Non-pigmented ciliary epithelial cell (primary cell): ENCODE measurements around the gene PGPEP1.
A peak's percentile ranks its signal among the peaks of the same experiment; 100 is the strongest.

Source experiments
- DNase-seq: peaks from one replicate; pipeline ENCODE4 v3.0.0-alpha.2; 2010; ENCODE audit warnings: low read depth

The PGPEP1 gene, protein sequence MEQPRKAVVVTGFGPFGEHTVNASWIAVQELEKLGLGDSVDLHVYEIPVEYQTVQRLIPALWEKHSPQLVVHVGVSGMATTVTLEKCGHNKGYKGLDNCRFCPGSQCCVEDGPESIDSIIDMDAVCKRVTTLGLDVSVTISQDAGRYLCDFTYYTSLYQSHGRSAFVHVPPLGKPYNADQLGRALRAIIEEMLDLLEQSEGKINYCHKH

DNA sequence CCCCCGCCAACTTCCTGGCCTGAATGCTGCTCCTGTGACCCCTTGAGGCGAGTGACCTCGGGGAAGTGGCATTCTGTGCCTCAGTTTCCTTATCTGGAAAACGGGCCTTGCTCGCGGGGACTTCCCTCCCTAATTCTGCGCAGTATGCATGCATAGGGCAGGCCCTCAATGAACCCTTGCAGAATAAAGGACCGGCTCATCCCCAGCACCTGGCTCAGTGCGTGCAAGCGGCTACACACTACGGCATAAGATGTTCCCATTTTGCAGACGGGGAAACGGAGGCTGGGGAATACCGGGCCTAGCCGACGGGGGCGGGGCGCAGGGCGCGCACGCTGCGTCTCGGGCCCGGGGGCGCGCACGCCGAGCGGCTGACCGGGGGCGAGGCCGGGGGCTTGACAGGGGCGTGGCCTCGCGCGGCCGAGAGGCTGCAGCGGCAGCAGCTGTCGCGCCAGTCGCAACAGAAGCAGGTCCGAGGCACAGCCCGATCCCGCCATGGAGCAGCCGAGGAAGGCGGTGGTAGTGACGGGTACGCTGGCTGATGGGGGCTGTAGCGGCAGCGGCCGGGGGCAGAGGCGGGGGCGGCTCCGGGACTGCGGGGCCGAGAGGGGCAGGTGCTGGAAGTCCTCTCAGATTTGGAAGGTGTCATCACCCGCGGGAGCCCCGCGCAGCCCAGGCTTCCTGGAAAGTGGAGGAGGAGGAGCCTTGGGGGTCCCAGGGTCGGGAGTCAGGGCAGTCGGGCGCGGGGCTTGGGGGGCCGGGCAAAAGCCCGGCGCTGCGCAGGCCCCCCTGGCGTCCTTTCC is at the start of gene PGPEP1:
Gene PGPEP1 (plus strand): TSS at position 409 of the 800 bp plus-strand sequence. CDS start 84 bp downstream, at position 493.
- DNase-seq, result no peak

DNA sequence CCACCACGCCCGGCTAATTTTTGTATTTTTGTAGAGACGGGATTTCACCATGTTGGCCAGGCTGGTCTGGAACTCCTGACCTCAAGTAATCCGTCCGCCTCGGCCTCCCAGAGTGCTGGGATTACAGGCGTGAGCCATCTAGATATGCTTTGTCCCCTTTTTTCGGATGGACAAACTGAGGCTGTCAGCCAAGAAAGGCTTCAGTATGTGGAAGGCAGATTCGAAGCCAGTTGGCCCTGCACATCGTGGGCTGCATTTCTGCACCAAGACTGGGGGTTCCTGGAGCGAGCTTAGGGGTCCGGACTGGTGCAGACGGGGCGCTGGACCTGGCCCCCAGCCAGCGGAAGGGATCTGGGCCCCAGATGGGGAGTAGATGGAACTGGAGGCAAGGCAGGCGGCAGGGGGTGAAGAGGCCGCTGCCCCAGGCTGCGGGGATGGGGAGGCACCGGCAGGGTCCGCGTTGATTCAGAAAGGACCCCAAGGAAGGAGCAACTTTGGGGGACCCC is 49.3 kb upstream of the PGPEP1 start:
- no peak for DNase-seq

DNA sequence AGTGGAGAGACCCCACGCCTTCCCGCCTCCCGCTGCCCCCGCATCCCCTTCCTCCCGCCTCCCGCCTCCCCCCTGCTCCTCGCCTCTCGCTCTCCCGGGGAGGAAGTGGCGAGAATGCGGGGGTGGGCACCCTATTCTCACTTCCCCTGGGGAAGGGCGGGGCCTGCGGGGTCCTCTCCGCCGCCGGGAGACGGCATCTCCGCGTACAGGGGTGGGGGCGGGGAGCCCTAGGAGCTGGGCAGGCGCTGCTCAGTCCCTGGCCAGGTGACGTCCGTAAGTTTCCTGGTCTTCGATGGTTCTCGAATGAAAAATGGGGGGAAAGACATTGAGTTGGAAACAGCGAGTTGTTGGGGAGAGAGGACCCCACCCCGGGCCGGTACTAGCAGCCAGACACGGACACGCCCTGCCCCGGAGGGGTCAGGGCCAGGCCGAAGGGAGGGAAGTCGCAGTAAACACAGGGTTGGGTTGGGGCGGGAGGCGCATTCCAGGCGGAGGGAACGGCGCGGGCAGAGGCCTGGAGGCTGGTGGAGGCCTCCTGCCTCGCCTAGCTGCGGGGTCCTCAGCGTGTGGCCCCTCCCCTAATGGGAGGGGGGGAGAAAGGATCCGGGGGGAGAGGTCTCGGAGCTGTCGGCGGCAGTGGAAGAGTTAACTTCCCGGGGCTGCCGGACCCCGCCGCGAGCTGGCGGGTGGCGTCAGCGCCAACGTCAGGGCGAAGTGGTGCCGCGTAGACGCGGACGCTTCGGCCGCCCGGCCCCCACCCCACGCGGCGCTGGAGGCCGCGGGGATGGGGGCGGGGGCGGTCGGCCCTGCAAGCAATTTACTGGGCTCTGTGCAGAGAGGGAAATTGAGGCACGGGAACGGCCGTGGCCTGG is 48.6 kb upstream of the PGPEP1 start:
- DNase-seq, result peak; percentile 40

DNA sequence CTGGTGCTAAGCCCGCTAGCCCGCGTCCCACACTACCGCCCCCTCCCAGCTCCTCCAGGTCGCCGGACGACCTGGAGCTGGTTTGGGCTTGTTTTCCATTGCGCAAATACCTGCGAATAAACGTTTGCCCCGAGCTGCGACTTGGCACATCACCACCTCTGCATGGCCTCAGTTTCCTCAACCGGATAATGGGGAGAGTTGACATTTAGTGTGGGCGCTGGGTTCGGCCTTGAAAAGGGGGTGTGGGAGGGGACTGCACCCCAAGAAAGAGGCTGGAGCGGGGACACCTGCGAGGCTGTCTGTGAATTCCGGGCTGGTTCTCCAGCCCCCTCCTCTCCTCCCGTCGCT is 48.0 kb upstream of the PGPEP1 start:
- DNase-seq, result no peak

DNA sequence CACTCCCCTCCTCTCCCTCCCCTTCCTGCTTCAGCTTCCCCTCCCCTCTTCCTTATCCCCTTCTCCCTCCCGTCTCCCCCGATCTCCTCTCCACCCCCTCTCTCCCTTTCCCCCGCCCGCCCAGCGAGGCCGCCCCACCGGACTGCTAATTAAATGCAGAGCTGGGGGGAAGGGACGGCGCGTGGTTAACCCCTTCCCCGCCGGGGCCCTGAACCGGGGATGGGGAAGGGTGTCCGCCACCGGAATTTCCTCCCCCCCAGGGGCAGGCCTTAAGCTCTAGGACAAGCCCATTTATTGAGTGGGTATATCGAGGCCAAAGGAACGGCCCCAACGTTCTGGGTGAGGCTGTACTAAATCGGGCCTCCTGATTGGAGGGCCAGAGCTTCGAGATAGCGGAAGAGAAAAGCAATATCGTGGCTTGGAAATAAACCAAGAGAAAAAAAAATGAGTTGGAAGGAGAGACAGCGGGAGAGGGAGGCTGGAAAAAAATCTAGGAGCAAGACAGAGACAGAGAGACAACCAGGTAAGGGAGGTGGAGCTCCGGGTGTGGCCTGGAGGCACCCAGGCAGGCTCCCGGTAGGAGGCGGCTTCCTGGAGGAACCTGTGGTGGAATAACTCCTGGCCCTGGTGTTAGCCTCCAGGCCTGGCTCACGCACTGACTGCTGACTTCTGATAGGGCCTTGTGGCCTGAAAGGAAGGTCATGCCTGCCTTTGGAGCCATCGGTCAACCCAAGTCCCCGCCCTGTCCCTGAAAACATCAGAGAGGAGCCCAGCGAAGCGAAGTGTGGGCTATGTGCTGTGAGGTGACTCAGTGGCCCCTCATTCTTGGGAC is 47.4 kb upstream of the PGPEP1 start:
- DNase-seq, result peak; percentile 38

DNA sequence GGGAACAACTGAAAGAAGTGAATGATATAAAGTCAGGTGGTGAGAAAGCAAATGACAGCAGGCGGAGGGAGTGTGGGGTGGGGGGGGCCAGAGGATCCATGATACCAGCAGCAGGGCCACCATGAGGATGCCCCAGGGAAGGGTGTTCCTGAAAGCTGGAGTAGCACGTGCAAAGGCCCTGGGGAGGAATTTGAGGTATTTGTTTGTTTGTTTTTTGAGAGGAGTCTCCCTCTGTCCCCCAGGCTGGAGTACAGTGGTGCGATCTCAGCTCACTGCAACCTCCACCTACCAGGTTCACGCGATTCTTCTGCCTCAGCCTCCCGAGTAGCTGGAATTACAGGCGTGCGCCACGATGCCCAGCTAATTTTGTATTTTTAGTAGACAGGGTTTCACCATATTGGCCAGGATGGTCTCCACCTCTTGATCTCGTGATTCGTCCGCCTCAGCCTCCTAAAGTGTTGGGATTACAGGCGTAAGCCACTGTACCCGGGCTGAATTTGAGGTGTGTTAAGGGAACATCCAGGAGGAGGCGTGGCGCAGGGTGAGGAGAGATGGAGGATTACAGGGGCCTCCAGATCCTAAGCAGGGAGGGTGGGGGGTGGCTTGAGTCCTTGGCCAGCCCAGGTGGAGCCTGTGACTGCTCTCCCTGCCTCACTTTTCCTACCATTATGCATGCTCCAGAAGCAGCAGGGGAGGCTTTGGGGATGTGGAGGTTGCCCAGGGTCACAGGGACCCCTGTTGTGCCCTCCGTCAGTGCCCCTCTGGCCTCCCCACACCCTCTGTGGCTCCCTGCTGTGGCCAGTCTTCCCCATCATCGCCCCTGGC is 46.5 kb upstream of the PGPEP1 start:
- DNase-seq, result no peak

DNA sequence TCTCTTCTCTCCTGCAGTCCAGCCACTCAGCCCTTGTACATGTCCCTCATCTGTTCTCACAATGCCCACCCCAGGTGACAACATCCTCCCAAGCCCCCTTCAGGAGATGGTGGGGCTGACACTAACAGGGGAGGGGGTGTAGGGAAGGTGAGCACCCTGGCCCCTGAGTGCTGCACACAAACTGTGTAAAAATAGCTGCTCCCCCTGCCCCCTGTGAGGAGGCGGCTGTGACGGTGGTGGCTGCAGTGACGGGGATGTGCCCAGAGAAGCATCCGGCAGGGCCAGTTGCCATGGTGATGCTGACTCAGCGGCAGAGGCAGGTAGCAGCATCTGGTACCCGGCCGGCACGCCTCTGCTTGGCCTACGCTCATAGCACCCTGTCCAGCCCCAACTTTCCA is 45.9 kb upstream of the PGPEP1 start:
- DNase-seq, result no peak

DNA sequence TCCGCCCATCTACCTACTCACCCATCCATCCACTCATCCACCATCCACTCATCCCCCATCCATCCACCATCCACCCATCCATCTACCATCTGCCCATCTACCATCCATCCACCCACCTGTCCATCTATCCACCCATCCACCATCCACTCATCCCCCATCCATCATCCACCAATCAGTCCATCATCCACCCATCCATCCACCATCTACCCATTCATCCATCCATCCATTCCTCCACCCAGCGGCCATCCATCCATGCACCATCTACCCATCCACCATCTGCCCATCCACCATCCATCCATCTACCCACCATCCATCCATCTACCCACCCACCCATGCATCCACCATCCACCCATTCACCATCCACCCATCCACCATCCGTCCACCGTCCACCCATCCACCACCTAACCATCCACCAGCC is 45.4 kb upstream of the PGPEP1 start:
- DNase-seq, result no peak

DNA sequence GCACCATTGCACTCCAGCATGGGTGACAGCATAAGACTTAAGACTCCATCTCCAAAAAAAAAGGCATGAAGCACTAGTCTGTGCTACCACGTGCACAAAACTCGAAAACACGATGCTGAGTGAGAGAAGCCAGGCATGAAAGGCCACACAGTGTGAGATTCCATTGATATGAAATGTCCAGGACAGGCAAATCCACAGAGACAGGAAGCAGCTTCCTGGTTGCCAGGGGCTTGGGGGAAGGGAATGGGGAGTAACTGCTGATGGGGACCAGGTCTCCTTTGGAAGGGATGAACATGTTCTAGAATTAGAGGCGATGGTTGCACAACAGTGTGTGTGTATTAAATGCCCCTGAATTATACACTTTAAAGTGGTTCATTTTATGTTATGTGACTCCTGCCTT is 43.1 kb upstream of the PGPEP1 start:
- no peak for DNase-seq

DNA sequence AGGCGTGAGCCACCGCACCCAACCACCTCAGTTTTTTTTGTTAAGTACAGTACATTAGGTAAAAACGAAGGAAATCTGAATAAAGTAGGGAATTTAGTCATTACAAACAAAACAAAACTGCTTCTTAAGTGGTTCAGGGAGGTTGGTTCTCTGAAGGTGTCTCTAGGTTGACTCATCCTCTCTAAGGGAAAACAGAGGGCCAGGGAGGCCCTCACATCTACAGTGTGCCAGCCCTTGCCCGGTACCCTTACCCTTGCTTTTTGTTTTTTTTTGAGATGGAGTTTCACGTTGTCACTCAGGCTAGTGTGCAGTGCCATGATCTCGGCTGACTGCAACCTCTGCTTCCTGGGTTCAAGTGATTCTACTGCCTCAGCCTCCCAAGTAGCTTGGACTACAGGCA is 41.8 kb upstream of the PGPEP1 start:
- no peak for DNase-seq

DNA sequence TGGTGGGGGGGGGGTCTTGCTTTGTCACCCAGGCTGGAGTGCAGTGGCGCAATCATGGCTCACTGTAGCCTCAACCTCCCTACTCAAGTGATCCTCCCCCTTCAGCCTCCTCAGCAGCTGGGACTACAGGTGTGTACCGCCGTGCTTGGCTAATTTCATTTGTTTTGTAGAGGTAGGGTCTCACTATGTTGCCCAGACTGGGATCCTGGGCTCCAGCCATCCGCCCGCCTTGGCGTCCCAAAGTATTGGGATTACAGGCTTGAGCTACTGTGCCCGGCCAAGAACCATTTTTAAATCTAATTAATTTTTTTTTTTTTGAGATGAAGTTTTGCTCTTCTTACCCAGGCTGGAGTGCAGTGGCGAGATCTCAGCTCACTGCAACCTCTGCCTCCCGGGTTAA is 40.7 kb upstream of the PGPEP1 start:
- DNase-seq, result no peak

DNA sequence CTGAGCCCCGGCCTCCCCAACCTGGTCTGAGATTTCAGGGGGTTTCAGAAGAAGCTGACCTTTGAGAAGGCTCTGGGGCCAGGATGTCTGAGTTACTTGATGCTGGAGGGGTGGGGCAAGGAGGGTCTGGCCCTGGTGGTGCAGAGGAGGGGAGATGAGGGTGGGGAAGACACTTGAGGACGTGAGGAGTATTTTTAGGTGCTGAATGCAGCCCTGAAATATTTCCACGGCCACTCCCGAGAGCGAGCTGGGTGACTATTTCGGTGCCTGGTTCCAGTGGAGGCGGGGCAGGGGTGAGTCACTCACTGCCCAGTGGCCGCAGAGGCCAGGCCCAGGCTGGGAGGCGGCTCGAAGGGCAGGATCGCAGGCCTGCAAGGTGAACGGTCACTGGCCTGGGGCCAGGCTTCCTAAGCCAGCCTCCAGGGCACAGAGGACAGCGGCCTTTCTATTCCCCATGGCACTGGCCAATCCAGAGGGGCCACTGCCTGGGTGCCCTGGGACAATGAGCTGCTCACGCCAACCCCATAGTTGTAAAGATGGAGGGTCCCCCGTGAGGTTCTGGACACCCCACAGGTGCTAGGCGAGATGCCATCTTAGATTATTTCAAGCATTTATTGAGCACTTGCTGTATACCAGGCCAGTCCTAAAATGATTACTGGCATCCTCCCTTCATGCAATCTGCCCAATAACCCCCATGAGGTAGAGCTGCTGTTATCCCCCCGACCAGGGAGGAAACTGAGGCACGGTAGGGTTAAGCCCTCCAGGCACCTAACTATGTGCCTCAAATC is 39.3 kb upstream of the PGPEP1 start:
- no peak for DNase-seq

DNA sequence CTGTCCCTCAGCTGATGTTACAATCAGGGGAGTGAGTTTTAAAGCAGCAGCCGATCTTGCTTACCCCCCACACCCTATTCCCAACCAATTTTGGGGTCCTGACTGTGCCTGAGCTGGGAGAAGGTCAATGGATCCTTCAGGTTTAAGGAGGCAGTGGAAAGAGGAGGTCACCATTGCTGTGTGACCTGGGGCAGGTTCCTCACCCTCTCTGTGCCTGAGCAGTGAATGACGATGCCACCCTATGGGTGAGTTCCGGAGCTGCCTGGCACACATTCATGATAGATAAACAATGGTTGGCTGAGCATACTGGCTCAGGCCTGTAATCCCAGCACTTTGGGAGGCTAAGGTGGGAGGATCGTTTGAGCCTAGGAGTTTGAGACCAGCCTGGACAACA is 38.7 kb upstream of the PGPEP1 start:
- no peak for DNase-seq

DNA sequence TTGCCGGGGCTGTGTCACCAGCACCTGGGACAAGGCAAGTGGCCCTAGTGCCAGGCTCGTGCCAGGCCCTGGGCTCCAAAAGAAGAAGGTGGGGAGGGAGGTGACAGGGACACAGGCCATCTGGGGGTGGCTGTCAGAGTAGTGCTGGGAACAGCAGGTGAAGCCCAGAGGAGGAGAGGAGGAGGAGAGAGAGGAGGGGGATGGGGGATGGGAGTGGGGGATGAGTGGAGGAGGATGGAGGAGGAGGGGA is 36.3 kb upstream of the PGPEP1 start:
- DNase-seq, result no peak

DNA sequence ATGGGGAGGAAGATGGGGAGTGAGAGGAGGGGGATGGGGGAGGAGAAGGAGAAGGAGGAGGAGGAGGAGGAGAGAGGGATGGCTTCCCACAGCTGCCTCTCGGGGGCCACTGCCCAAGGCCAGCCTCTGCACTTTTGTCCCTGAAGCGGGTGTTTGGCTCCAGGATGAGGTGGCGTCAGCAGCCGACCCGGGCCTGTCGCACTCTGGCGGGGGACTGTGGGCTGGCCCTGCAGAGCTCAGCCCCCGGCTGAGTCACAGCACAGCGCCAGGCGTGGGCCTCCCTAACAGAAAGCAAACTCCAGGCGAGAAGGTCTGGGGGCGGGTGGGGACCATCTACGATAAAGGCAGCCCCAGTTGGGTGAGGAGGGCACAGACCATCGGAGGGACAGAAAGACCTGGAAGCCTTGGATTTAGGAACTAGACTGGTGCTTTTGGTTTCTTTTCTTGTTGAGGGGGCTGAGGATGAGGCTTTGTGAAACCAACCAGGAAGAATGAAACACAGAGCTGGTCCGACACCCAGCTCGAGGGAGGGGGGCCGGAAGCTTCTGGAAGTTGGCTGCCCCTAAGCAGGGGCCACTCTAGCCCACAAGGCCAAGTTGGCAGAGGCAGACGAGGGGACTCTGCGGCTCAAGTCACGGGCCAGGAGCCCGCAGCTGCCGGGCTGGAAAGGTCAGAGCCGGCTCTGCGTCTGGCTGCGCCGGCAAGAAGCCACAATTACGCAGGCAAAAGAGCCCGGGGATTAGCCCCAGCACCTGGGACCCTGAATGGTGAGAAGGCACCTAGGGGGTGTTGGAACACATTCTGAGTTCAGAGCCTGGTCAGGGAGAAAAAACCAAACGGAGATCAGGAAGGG is 35.7 kb upstream of the PGPEP1 start:
- DNase-seq, result peak; percentile 30

DNA sequence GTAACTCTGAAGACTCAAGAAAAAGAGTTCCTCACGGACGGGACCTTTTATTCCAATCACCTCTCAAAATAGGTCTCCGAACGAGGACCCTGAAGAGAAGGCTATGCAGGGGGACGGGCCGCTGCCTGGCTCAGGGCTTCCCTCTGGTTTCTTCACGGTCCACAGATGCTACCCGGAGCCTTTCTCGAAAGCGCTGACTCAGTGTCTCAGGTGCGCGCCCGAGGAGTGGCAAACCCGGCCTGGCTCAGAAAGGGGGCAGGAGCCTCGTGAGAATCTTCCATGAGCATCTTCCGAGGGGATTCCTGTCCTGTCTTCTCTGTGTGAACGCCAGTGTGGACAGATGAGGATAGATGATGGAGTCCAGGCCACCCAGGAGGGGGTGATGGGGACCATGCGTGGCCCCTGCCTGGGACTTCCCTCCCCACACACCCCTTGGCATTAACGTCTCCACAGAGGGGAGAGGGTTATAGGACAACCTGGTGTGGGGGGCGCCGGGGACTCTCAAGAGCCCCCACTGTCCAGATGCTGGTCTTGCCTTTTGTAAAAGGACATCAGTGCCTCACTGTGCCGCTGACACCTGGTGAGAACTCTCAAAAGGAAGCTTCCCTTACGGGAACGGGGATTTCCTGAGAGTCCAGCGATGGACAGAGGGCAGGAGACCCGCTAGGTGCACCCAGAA is 34.0 kb upstream of the PGPEP1 start:
- DNase-seq, result no peak

DNA sequence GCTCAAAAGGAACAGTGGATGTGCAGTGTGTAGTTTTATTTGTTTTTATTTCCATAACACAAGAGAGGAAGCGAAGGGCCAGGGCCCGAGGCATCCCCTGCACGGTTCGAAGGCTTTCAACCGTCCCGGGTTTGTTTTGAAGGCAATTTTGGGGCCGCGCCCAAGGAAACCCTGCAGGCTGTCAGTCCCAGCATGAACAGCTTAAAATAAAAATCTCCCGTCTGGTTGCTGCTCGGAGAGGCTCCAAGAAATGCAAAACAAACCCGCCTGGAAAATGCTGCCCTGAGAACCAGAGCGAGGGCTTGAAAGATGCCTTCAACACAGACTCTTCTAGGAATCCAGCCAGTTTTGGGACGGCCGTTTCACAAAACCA is 33.5 kb upstream of the PGPEP1 start:
- DNase-seq, result no peak

DNA sequence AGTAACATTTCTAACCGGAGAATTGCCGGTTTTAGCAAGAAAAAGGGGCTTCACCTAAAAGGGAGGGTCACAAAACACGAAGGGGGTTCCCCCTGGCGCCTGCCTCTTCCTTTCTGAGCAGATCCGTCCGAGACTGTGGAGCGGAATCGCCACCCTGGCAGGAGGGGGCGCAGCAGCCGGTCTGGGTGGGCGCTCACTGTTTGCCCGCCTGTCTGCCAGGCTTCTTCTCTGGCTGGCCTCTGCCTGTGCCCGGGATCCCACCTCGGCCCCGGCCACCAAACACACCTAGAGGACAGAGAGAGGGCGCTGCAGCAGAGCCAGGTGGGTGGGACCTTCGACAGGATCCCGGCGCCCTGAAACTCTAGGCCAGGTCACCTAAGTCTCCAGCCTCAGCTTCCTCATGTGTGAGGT is 33.1 kb upstream of the PGPEP1 start:
- DNase-seq, result no peak
